Sigmoid colon (tissue), 4 donors: ENCODE results near the gene INPP5D.

Experiments used
- CTCF ChIP-seq, 4 experiments: fragments of 450-650 bp in 3 of 4; fragments of 200-600 bp in 1 of 4; IDR thresholded peaks; one replicate each; pipeline ENCODE4 v1.5.1; 2016 to 2019; ENCODE audit warnings: antibody characterized with exemption in 4 of 4, mild to moderate bottlenecking in 3 of 4, moderate library complexity in 2 of 4
- EP300 ChIP-seq, 4 donors: sonication (generic); formaldehyde crosslinking; IDR thresholded peaks; one replicate each; pipeline ENCODE4 v1.6.1; 2017; ENCODE audit warnings: antibody characterized with exemption in 4 of 4
- POLR2A ChIP-seq, 2 donors: fragments of 450-650 bp; IDR thresholded peaks; one replicate each; pipeline ENCODE4 v1.6.1; 2016; ENCODE audit warnings: antibody characterized with exemption in 2 of 2, mild to moderate bottlenecking in 2 of 2, moderate library complexity in 2 of 2
- POLR2AphosphoS5 ChIP-seq, 4 donors: sonication (generic); formaldehyde crosslinking; IDR thresholded peaks; one replicate each; pipeline ENCODE4 v1.6.1; 2017; ENCODE audit warnings: antibody characterized with exemption in 4 of 4

- TF ChIP-seq POLR2A (IDR thresholded peaks at IDR 0.05) (no peak), CTCF (IDR thresholded peaks at IDR 0.05) (no peak), POLR2AphosphoS5 (IDR thresholded peaks at IDR 0.05) (no peak), EP300 (IDR thresholded peaks at IDR 0.05) (no peak)
Measured at GRCh38 chr2:233093166-233093448, 33.0 kb downstream of the INPP5D start.
